WTC11 (cell line): ENCODE results near the gene S100P.

Source experiments
- FOXK1 ChIP-seq: sonication (generic); formaldehyde crosslinking; IDR thresholded peaks from 2 replicates; pipeline ENCODE4 v1.8.0; 2022; ENCODE audit warnings: mild to moderate bottlenecking, moderate library complexity, missing genetic modification reagents
- TEAD1 ChIP-seq: sonication (generic); formaldehyde crosslinking; IDR thresholded peaks from 2 replicates; pipeline ENCODE4 v1.8.0; 2022; ENCODE audit warnings: mild to moderate bottlenecking, missing genetic modification reagents
- TF ChIP-seq, protein P1 (sequence below): fragments of 200-600 bp; IDR thresholded peaks from 2 replicates; pipeline ENCODE4 v1.8.0; 2022; ENCODE audit warnings: antibody characterized with exemption
- TF ChIP-seq, protein P2 (sequence below): sonication (generic); formaldehyde crosslinking; IDR thresholded peaks from 2 replicates; pipeline ENCODE4 v1.8.0; 2022; ENCODE audit warnings: mild to moderate bottlenecking, missing genetic modification reagents
- TF ChIP-seq, protein P3 (sequence below): sonication (generic); formaldehyde crosslinking; IDR thresholded peaks from 2 replicates; pipeline ENCODE4 v1.8.1; 2023; ENCODE audit warnings: mild to moderate bottlenecking, missing genetic modification reagents, moderate library complexity
- TF ChIP-seq, protein P4 (sequence below): fragments of 250-450 bp; sonication (Bioruptor Pico); IDR thresholded peaks from 2 replicates; pipeline ENCODE4 v1.9.0; 2021; ENCODE audit warnings: mild to moderate bottlenecking, borderline replicate concordance
- TF ChIP-seq, protein P5 (sequence below): sonication (generic); formaldehyde crosslinking; IDR thresholded peaks from 2 replicates; pipeline ENCODE4 v1.8.0; 2022; ENCODE audit warnings: mild to moderate bottlenecking, missing genetic modification reagents
- TF ChIP-seq, protein P6 (sequence below): sonication (generic); formaldehyde crosslinking; IDR thresholded peaks from 2 replicates; pipeline ENCODE4 v1.8.0; 2022; ENCODE audit warnings: mild to moderate bottlenecking, missing genetic modification reagents

DNA sequence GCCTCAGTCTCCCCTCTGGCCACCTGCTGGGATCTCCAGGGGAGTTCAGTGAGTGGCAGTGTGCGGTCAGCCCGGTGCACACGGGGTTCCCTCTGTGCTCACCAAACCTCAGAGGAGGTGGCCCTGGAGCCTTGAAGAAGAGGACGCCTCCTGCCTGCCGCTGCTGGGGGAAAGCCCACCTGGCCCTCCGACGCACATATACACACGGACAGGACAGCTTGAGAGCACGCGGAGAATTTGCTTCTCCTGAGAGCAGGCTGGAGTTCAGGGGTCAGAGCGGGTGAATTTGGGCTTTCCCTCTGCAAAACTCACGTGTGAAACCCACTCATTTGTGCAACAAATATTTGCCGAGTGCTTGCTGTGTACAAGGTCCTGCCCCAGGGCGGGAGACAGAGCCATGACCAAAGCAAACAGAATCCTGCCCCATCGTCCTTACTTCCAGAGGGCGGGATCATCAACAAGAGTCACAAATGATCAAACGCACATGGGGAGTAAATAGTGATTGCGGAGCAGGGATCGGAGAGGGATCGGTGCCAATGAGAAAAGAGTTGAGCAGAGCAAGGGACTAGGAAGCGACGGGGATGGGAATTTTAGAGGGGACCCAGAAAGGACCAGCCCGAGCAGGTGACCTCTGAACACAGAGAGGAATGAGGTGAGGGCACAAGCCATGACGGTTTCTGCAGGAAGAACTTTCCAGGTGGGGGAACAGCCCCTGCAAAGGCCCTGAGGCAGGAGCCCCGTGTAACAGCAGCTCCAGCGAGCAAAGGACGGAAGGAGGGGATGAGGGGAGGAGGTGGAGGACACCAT, 39.9 kb downstream of the S100P start:
- TF ChIP-seq, protein P1, sequence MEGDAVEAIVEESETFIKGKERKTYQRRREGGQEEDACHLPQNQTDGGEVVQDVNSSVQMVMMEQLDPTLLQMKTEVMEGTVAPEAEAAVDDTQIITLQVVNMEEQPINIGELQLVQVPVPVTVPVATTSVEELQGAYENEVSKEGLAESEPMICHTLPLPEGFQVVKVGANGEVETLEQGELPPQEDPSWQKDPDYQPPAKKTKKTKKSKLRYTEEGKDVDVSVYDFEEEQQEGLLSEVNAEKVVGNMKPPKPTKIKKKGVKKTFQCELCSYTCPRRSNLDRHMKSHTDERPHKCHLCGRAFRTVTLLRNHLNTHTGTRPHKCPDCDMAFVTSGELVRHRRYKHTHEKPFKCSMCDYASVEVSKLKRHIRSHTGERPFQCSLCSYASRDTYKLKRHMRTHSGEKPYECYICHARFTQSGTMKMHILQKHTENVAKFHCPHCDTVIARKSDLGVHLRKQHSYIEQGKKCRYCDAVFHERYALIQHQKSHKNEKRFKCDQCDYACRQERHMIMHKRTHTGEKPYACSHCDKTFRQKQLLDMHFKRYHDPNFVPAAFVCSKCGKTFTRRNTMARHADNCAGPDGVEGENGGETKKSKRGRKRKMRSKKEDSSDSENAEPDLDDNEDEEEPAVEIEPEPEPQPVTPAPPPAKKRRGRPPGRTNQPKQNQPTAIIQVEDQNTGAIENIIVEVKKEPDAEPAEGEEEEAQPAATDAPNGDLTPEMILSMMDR: no peak
- TF ChIP-seq, protein P2, sequence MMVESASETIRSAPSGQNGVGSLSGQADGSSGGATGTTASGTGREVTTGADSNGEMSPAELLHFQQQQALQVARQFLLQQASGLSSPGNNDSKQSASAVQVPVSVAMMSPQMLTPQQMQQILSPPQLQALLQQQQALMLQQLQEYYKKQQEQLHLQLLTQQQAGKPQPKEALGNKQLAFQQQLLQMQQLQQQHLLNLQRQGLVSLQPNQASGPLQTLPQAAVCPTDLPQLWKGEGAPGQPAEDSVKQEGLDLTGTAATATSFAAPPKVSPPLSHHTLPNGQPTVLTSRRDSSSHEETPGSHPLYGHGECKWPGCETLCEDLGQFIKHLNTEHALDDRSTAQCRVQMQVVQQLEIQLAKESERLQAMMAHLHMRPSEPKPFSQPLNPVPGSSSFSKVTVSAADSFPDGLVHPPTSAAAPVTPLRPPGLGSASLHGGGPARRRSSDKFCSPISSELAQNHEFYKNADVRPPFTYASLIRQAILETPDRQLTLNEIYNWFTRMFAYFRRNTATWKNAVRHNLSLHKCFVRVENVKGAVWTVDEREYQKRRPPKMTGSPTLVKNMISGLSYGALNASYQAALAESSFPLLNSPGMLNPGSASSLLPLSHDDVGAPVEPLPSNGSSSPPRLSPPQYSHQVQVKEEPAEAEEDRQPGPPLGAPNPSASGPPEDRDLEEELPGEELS (CRISPR knock-in tag): no peak
- TF ChIP-seq TEAD1 (CRISPR knock-in tag) (no peak), FOXK1 (CRISPR knock-in tag) (no peak)
- TF ChIP-seq, protein P3, sequence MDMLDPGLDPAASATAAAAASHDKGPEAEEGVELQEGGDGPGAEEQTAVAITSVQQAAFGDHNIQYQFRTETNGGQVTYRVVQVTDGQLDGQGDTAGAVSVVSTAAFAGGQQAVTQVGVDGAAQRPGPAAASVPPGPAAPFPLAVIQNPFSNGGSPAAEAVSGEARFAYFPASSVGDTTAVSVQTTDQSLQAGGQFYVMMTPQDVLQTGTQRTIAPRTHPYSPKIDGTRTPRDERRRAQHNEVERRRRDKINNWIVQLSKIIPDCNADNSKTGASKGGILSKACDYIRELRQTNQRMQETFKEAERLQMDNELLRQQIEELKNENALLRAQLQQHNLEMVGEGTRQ (CRISPR knock-in tag): no peak
- TF ChIP-seq, protein P4, sequence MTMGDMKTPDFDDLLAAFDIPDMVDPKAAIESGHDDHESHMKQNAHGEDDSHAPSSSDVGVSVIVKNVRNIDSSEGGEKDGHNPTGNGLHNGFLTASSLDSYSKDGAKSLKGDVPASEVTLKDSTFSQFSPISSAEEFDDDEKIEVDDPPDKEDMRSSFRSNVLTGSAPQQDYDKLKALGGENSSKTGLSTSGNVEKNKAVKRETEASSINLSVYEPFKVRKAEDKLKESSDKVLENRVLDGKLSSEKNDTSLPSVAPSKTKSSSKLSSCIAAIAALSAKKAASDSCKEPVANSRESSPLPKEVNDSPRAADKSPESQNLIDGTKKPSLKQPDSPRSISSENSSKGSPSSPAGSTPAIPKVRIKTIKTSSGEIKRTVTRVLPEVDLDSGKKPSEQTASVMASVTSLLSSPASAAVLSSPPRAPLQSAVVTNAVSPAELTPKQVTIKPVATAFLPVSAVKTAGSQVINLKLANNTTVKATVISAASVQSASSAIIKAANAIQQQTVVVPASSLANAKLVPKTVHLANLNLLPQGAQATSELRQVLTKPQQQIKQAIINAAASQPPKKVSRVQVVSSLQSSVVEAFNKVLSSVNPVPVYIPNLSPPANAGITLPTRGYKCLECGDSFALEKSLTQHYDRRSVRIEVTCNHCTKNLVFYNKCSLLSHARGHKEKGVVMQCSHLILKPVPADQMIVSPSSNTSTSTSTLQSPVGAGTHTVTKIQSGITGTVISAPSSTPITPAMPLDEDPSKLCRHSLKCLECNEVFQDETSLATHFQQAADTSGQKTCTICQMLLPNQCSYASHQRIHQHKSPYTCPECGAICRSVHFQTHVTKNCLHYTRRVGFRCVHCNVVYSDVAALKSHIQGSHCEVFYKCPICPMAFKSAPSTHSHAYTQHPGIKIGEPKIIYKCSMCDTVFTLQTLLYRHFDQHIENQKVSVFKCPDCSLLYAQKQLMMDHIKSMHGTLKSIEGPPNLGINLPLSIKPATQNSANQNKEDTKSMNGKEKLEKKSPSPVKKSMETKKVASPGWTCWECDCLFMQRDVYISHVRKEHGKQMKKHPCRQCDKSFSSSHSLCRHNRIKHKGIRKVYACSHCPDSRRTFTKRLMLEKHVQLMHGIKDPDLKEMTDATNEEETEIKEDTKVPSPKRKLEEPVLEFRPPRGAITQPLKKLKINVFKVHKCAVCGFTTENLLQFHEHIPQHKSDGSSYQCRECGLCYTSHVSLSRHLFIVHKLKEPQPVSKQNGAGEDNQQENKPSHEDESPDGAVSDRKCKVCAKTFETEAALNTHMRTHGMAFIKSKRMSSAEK: no peak
- TF ChIP-seq, protein P5, sequence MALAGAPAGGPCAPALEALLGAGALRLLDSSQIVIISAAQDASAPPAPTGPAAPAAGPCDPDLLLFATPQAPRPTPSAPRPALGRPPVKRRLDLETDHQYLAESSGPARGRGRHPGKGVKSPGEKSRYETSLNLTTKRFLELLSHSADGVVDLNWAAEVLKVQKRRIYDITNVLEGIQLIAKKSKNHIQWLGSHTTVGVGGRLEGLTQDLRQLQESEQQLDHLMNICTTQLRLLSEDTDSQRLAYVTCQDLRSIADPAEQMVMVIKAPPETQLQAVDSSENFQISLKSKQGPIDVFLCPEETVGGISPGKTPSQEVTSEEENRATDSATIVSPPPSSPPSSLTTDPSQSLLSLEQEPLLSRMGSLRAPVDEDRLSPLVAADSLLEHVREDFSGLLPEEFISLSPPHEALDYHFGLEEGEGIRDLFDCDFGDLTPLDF (CRISPR knock-in tag): no peak
- TF ChIP-seq, protein P6, sequence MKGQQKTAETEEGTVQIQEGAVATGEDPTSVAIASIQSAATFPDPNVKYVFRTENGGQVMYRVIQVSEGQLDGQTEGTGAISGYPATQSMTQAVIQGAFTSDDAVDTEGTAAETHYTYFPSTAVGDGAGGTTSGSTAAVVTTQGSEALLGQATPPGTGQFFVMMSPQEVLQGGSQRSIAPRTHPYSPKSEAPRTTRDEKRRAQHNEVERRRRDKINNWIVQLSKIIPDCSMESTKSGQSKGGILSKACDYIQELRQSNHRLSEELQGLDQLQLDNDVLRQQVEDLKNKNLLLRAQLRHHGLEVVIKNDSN (CRISPR knock-in tag): no peak
